ENCODE results near the gene TMTC4.

The TMTC4 gene

DNA sequence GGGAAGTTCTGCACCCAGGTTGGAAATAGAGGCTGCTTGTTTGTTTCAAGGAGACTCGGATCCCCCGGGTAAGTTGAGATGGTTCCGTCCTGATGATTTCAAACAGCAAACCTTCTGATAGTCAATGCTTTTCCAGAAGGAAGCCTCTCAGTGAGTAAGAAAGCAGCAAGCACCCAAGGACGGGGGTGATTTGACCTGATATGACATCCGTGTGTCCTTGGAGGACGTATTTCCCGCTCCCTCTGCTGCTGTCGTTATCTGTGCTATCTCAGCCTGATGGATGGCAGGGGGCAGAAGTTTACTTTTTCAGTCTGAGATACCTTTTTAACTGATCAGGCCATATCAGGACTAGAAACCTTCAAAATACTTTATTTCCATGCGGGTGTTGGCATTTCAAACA lies 80.3 kb downstream of the TMTC4 start (continued):
- no peak for TF ChIP-seq ZBTB49 (tag by site-specific recombination; IDR thresholded peaks at IDR 0.05; ENCODE audit: low read depth)
- no peak for TF ChIP-seq OSR2 (tag by site-specific recombination; IDR thresholded peaks at IDR 0.05)
- TF ChIP-seq ZNF341 (tag by site-specific recombination; IDR thresholded peaks at IDR 0.05; ENCODE audit: low read depth): no peak

GRCh38 chr13:100589178-100589725 lies 85.3 kb downstream of the TMTC4 start:
- CTCF ChIA-PET: interaction anchor here (0.5 to 2.2 kb wide), 10 partner anchors 11 to 1630 kb away, joined by 3 to 13 read pairs (median 4); no protein-coding TSS in a partner anchor
- Histone ChIP-seq H3K4me1 (ENCODE audit: control insufficient read depth, insufficient read depth, low read length) (no peaks in the 10 kb centered on the region), H3K4me3 (ENCODE audit: low read depth, low read length) (no peak overlapping the region), H3K27ac (ENCODE audit: extremely low read depth, low read depth, low read length) (no peak overlapping the region), H3K36me3 (ENCODE audit: control insufficient read depth in 2 of 2, insufficient read depth in 1 of 2, low read length in 2 of 2) (no peaks in the 10 kb centered on the region), H3K9me3 (ENCODE audit: control insufficient read depth, insufficient read depth, low read depth, low read length) (no peaks in the 10 kb centered on the region)
- no peak for TF ChIP-seq ZNF843 (tag by site-specific recombination; IDR thresholded peaks at IDR 0.05)
- TF ChIP-seq, protein P1, sequence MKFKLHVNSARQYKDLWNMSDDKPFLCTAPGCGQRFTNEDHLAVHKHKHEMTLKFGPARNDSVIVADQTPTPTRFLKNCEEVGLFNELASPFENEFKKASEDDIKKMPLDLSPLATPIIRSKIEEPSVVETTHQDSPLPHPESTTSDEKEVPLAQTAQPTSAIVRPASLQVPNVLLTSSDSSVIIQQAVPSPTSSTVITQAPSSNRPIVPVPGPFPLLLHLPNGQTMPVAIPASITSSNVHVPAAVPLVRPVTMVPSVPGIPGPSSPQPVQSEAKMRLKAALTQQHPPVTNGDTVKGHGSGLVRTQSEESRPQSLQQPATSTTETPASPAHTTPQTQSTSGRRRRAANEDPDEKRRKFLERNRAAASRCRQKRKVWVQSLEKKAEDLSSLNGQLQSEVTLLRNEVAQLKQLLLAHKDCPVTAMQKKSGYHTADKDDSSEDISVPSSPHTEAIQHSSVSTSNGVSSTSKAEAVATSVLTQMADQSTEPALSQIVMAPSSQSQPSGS (tag by site-specific recombination; IDR thresholded peaks at IDR 0.05; ENCODE audit: low read depth): peak; percentile 72; the same call in 1 of the 2 replicates
- TF ChIP-seq GLIS2 (tag by site-specific recombination; IDR thresholded peaks at IDR 0.05): peak; percentile 4; the same call in 1 of the 2 replicates
- 0 out of 2 replicates have a peak, but pooled peaks have one; percentile 18 for TF ChIP-seq ZNF335 (tag by site-specific recombination; conservative IDR thresholded peaks at IDR 0.05)
- POLR2A ChIA-PET: interaction anchor here (0.7 kb wide), 1 partner anchor 1086 kb away, joined by 8 read pairs; no protein-coding TSS in a partner anchor

GRCh38 chr13:100588331-100589177 lies 86.0 kb downstream of the TMTC4 start, which contains the start of gene GGACT:
TSS of gene GGACT (minus strand) at chr13:100588789. CDS start at chr13:100532591, 56,198 bp downstream.
- ChIA-PET CTCF (interaction anchor here (0.5 to 2.2 kb wide), 11 partner anchors 12 to 1629 kb away, joined by 3 to 13 read pairs (median 4); no protein-coding TSS in a partner anchor), POLR2A (no interaction called here)
- H3K4me1 ChIP-seq (ENCODE audit: control insufficient read depth, insufficient read depth, low read length): no peaks in the 10 kb centered on the region
- H3K4me3 ChIP-seq (ENCODE audit: low read depth, low read length): peak within 1 kb of the TSS; percentile 51
- no peaks in the 10 kb centered on the region for H3K36me3 ChIP-seq (ENCODE audit: control insufficient read depth in 2 of 2, insufficient read depth in 1 of 2, low read length in 2 of 2)
- no peaks in the 10 kb centered on the region for H3K9me3 ChIP-seq (ENCODE audit: control insufficient read depth, insufficient read depth, low read depth, low read length)
- peak within 1 kb of the TSS; percentile 57; the same call in 1 of the 2 replicates for H3K27ac ChIP-seq (ENCODE audit: extremely low read depth, low read depth, low read length)
- TF ChIP-seq ZFP37 (tag by site-specific recombination; IDR thresholded peaks at IDR 0.05) (no peak), ZSCAN23 (tag by site-specific recombination; IDR thresholded peaks at IDR 0.05) (no peak), PRDM4 (tag by site-specific recombination; IDR thresholded peaks at IDR 0.05) (no peak), ZNF596 (tag by site-specific recombination; IDR thresholded peaks at IDR 0.05) (peak; percentile 39; the same call in 1 of the 2 replicates), ZNF174 (tag by site-specific recombination; IDR thresholded peaks at IDR 0.05) (no peak), ZNF518A (tag by site-specific recombination; conservative IDR thresholded peaks at IDR 0.05; ENCODE audit: low read depth) (no peak), ZNF48 (tag by site-specific recombination; IDR thresholded peaks at IDR 0.05) (no peak)
- TF ChIP-seq, protein P2, sequence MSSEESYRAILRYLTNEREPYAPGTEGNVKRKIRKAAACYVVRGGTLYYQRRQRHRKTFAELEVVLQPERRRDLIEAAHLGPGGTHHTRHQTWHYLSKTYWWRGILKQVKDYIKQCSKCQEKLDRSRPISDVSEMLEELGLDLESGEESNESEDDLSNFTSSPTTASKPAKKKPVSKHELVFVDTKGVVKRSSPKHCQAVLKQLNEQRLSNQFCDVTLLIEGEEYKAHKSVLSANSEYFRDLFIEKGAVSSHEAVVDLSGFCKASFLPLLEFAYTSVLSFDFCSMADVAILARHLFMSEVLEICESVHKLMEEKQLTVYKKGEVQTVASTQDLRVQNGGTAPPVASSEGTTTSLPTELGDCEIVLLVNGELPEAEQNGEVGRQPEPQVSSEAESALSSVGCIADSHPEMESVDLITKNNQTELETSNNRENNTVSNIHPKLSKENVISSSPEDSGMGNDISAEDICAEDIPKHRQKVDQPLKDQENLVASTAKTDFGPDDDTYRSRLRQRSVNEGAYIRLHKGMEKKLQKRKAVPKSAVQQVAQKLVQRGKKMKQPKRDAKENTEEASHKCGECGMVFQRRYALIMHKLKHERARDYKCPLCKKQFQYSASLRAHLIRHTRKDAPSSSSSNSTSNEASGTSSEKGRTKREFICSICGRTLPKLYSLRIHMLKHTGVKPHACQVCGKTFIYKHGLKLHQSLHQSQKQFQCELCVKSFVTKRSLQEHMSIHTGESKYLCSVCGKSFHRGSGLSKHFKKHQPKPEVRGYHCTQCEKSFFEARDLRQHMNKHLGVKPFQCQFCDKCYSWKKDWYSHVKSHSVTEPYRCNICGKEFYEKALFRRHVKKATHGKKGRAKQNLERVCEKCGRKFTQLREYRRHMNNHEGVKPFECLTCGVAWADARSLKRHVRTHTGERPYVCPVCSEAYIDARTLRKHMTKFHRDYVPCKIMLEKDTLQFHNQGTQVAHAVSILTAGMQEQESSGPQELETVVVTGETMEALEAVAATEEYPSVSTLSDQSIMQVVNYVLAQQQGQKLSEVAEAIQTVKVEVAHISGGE (tag by site-specific recombination; conservative IDR thresholded peaks at IDR 0.05; ENCODE audit: low read depth): no peak
